Activated naive CD4-positive, alpha-beta T cell treated with anti-CD3 and anti-CD28 coated beads for 36 hours (primary cell): ENCODE data around the gene AUTS2. TPM values are rescaled to one million over a fixed set of nuclear protein-coding genes. Genes with fewer than 3 reads are reported as not detected.

ENCODE experiments used
- CTCF ChIA-PET: fragments of 350-600 bp; sonication (Branson Sonifier 250); formaldehyde crosslinking; loops from one replicate; lab custom pipeline; 2021; ENCODE audit warnings: antibody characterized with exemption; lab: Charles Lee
- DNase-seq: peaks from one replicate; pipeline ENCODE4 v3.0.0-alpha.2; 2020
- H3K27ac Mint-ChIP-seq: one replicate; pipeline ENCODE4 v1.8.0; 2021; ENCODE audit warnings: mild to moderate bottlenecking, mixed read lengths
- H3K27me3 Mint-ChIP-seq: one replicate; pipeline ENCODE4 v1.8.0; 2021; ENCODE audit warnings: low read depth, mixed read lengths
- H3K36me3 Mint-ChIP-seq: one replicate; pipeline ENCODE4 v1.8.0; 2021; ENCODE audit warnings: low read depth, mixed read lengths
- H3K4me1 Mint-ChIP-seq: one replicate; pipeline ENCODE4 v1.8.0; 2021; ENCODE audit warnings: low read depth, mixed read lengths
- H3K4me3 Mint-ChIP-seq: one replicate; pipeline ENCODE4 v1.8.0; 2021; ENCODE audit warnings: mild to moderate bottlenecking, moderate library complexity, mixed read lengths
- H3K9me3 Mint-ChIP-seq: one replicate; pipeline ENCODE4 v1.8.0; 2021; ENCODE audit warnings: mixed read lengths
- intact Hi-C: fragments of 100-400 bp; cut with micrococcal nuclease; formaldehyde crosslinking; loops from one replicate; pipeline ENCODE4 v1.15.1; 2023
- total RNA-seq, 2 experiments: library from RNA; stranded (reverse); gene quantifications; one replicate each; pipeline ENCODE4 v1.2.3, GENCODE V29; 2021

The AUTS2 gene
- total RNA-seq, 2 experiments from 2014 or later: 0.79 to 1.1 TPM

DNA sequence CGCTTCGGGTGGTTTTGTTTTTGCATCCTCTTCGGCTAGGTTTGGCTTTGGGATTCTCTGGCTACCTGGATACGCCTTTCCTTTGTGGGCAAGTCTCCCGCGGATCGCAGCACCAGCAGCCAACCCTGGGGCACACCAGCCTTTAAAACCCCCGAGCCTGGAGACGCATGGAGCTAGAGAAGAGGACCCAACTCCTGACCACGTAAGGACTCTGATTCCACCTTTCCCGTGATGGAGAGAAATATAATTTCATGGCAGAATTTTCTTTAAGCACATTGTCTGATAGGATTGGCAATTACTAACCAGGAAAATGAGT is 998.3 kb downstream of the AUTS2 start:
- no peak for DNase-seq
- H3K4me3 Mint-ChIP-seq: no peak overlapping the region
- H3K36me3 Mint-ChIP-seq: no peaks in the 10 kb centered on the region
- no peak overlapping the region for H3K27ac Mint-ChIP-seq
- CTCF ChIA-PET: no interaction called here
- H3K9me3 Mint-ChIP-seq: peaks cover 11% of the 10 kb centered on the region
- peaks cover 2% of the 10 kb centered on the region for H3K4me1 Mint-ChIP-seq
- intact Hi-C loops: no loop called here
- peaks cover 31% of the 10 kb centered on the region for H3K27me3 Mint-ChIP-seq

DNA sequence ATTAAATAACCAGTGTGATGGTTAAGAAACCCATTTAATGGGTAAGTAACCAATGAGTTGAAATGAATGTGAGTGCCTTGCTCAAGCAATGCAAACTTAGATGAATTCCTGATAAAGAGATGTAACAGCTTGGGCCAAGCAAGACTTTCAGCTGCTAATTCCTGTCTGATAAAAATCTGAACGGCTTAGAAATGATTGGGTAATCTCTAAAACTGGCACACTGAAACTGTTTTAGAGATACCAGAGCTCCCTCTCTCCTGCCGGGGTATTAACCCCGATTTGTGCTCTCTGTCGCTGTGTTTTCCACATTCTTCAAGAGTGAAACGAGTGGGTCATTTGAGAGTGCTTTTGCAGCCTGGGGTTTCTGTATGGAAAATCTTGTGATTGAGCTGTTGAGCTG is 998.8 kb downstream of the AUTS2 start:
- CTCF ChIA-PET: no interaction called here
- Mint-ChIP-seq H3K4me1 (peaks cover 2% of the 10 kb centered on the region), H3K27ac (no peak overlapping the region), H3K36me3 (no peaks in the 10 kb centered on the region), H3K27me3 (peaks cover 31% of the 10 kb centered on the region), H3K4me3 (no peak overlapping the region), H3K9me3 (peaks cover 11% of the 10 kb centered on the region)
- intact Hi-C loops: no loop called here
- no peak for DNase-seq

DNA sequence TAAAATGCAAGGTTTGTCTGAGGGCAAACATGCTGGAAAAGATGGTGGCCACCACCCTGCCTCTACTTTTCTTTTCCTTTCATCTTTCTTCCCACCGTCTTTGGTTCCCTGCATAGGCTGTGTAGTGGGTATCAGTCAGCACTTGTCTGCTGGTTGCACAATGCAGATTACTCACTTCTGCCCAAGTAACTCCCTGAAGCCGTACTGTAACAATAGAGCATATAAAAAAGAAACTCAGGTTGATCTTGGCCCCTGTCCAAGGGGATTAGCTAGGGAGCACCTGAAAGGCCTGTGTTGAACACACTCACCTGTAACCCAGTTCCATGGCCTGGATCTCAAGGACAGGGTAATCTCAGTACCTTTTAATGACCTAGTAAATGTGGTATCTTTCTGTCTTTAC is 1000.7 kb downstream of the AUTS2 start:
- Mint-ChIP-seq H3K36me3 (no peaks in the 10 kb centered on the region), H3K9me3 (peaks cover 11% of the 10 kb centered on the region), H3K4me3 (no peak overlapping the region), H3K27me3 (peaks cover 31% of the 10 kb centered on the region), H3K27ac (no peak overlapping the region), H3K4me1 (peaks cover 2% of the 10 kb centered on the region)
- no peak for DNase-seq
- intact Hi-C loops: no loop called here
- CTCF ChIA-PET: no interaction called here

DNA sequence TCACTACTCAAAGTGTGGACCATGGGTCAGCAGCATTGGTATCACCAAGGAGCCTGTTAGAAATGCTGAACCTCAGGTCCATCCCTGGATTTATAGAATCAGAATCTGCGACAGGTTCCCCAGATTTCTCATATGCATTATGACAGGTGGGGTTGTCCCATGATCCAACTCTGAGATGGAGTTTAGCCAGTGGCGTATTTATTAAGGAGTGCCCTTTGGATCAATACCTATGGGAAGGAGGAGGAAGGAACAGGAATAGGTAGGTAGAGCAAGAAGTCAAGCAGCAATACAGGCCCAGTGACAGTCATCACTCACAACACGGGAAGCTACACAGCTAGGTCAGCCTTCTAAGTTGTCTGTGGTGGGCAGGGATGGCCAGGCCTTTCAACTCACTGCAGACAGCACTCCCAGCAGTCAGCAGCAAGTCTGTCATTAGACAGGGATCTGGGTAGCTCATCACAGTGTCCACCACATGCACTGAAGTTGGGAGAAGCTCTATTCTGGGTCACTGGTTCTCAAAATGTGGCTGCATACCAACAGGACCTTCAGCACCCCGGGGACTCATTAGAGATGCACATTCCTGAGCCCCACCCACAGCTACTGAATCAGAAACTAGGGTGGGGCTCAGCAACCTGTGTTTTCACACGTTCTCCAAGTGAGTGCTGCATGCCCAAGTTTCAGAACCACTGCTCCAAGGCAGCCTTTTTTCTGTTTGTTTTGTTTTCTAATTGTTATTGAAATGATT is 1001.3 kb downstream of the AUTS2 start:
- Mint-ChIP-seq H3K27ac (no peak overlapping the region), H3K9me3 (peaks cover 11% of the 10 kb centered on the region), H3K27me3 (peaks cover 27% of the 10 kb centered on the region), H3K4me1 (peaks cover 2% of the 10 kb centered on the region), H3K4me3 (no peak overlapping the region), H3K36me3 (no peaks in the 10 kb centered on the region)
- DNase-seq: no peak
- CTCF ChIA-PET: no interaction called here
- intact Hi-C loops: no loop called here

DNA sequence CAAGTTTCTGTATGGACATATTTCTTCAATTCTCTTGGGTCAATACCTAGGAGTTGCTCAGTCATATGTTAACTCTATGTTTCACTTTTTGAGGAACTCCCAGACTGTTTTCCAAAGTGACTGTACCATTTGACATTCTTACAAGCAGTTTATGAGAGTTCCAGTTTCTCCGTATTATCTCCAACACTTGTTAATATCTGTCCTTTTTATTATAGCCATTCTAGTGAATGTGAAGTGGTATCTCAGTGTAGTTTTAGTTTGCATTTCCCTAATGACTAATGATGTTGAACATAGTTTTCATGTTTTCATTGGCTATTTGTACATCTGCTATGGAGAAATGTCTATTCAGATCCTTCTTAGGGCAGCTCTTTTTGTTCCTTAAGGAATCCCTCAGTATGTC is 1002.7 kb downstream of the AUTS2 start:
- Mint-ChIP-seq H3K36me3 (no peaks in the 10 kb centered on the region), H3K9me3 (peaks cover 13% of the 10 kb centered on the region), H3K27me3 (peaks cover 18% of the 10 kb centered on the region), H3K4me1 (no peaks in the 10 kb centered on the region), H3K27ac (no peak overlapping the region), H3K4me3 (no peak overlapping the region)
- intact Hi-C loops: no loop called here
- DNase-seq: no peak
- CTCF ChIA-PET: no interaction called here

DNA sequence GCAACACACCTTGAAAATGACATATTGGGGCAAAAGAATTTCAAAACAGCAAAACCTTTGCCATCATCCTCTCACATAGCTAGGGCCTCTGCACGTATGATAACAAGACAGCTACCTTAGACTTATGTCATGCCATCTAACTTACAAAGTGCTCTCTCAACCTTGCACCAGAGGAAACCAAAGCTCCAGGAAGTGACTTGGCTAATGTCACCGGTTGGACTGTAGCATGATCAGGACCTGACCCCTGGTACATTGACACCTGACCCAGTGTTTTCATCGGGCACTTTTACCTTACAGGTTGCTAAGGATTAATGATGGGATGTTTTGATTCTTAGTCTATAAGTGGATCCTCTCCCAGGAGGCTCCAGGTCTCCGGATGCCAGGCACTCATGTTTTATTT is 1003.8 kb downstream of the AUTS2 start:
- intact Hi-C loops: no loop called here
- Mint-ChIP-seq H3K4me1 (no peaks in the 10 kb centered on the region), H3K9me3 (peaks cover 13% of the 10 kb centered on the region), H3K27me3 (peaks cover 10% of the 10 kb centered on the region), H3K36me3 (no peaks in the 10 kb centered on the region), H3K27ac (no peak overlapping the region), H3K4me3 (no peak overlapping the region)
- no peak for DNase-seq
- CTCF ChIA-PET: no interaction called here

DNA sequence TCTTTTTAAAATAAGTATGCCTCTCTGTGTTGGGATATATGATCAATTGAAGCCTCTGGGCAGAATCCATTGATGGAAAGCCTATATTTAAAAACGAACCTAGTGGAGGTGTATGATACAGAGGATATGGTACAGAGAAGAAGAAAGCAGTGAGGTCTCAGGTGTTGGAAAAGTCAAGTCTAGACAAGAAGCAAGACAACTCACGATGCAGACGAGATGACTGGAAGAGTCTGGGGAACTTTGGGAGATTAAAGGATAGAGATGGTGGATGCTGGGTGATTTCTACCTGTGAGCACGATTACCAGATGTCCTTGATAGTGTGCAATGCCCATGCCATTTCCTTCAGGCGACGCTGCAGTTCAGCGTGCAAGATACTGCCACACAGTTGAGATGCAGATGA is 1009.0 kb downstream of the AUTS2 start:
- CTCF ChIA-PET: no interaction called here
- no peaks in the 10 kb centered on the region for H3K36me3 Mint-ChIP-seq
- H3K4me3 Mint-ChIP-seq: no peak overlapping the region
- no peaks in the 10 kb centered on the region for H3K4me1 Mint-ChIP-seq
- peaks cover 3% of the 10 kb centered on the region for H3K27me3 Mint-ChIP-seq
- peaks cover 2% of the 10 kb centered on the region for H3K9me3 Mint-ChIP-seq
- no peak for DNase-seq
- H3K27ac Mint-ChIP-seq: no peak overlapping the region
- intact Hi-C loops: no loop called here

DNA sequence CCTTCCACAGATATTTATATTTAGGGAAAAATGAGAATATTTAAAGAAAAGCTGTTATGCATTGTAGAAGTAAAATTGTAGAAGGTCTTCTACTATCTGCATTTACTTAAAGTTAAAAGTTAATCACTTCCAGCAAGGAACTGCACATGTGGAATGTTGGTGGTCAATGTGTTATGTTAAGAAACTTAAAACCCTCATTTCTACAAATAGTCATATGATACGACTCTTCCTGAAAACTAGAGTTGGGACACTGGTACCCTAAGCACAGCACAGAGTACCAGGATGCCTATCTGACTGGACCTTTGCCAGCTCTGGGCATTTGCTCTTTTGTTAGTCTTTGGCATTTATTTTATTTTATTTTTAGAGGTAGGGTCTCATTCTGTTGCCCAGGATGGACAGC is 1009.5 kb downstream of the AUTS2 start:
- CTCF ChIA-PET: no interaction called here
- H3K4me1 Mint-ChIP-seq: no peaks in the 10 kb centered on the region
- no peak overlapping the region for H3K4me3 Mint-ChIP-seq
- intact Hi-C loops: no loop called here
- H3K27me3 Mint-ChIP-seq: peaks cover 3% of the 10 kb centered on the region
- no peak overlapping the region for H3K27ac Mint-ChIP-seq
- H3K9me3 Mint-ChIP-seq: peaks cover 2% of the 10 kb centered on the region
- no peaks in the 10 kb centered on the region for H3K36me3 Mint-ChIP-seq
- DNase-seq: no peak

DNA sequence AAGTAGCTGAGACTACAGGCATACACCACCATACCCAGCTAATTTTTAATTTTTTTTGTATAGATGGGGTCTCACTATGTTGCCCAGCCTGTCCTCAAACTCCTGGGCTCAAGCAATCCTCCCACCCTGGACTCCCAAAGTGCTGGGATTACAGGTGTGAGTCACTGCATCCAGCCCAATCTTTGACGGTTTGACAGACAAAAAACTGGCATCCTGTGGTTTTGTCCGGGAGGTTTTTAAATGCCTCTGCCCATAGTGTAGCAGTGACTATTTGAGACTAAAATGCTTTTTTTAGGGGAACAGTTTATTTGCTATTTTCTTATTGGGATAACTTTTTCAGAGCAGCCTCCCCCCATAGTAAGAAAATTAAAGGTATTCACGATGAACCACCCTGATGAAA is 1010.0 kb downstream of the AUTS2 start:
- Mint-ChIP-seq H3K36me3 (no peaks in the 10 kb centered on the region), H3K4me3 (no peak overlapping the region), H3K27ac (no peak overlapping the region), H3K4me1 (no peaks in the 10 kb centered on the region), H3K27me3 (peaks cover 3% of the 10 kb centered on the region), H3K9me3 (peaks cover 2% of the 10 kb centered on the region)
- DNase-seq: no peak
- intact Hi-C loops: no loop called here
- CTCF ChIA-PET: no interaction called here

DNA sequence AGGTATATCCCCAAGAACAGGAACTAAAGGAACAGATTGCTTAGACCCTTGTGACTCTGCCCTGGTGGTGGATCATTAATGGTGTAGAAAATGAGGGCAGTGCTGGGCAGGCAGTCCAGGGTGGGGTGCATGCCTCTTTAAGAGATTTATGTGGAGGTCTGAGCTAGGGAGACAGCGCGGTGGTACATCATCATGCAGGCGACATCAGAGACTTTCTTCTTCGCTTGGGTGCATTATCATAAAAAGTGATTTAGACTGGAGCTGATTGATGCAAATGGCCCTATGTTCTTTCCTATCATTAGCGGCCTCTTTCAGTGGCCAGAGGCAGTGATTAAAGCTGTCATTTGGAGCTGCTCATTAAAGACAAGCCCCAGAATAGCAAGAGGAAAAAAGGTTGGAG is 1014.5 kb downstream of the AUTS2 start:
- intact Hi-C loops: no loop called here
- Mint-ChIP-seq H3K4me1 (no peaks in the 10 kb centered on the region), H3K4me3 (no peak overlapping the region), H3K36me3 (no peaks in the 10 kb centered on the region), H3K27me3 (peaks cover 3% of the 10 kb centered on the region), H3K9me3 (no peaks in the 10 kb centered on the region), H3K27ac (no peak overlapping the region)
- CTCF ChIA-PET: no interaction called here
- no peak for DNase-seq

DNA sequence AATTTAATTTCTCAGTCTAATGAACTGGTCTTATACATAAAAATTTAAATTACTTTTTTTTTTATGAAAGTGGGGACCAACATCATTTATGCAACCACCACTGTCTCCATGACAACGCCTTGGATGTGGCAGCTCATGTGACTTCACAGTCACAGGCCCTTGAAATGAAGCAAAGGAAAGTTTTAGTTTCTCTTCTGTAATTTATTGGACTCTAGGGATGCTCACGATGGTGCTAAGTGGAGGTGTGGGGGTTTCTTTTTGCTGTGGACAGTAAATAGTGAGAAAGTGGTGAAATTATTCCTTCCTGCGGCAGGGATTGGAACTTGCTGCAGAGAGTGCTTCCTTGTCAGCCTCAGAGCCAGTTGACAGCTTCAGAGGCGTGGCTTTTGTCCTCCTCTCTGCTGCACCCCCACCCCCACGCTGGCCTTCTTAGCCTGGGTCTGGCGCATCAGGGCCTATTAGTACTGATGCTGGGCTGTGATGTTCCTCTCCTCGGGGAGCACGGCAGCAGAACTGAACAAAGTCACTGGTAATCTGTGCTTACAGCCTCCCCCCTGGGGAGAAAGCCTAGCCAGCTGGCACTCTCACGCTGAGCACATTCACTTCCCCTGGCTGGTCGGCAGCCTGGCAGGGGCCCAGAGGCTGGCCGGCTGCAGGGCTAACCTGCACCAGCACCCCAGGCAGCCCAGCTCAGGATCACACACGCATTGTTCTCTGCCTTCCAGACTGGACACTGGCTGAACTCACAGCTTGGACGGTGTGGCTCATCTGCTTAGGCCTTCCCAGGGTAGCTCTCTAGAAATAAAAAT is 1016.2 kb downstream of the AUTS2 start:
- H3K9me3 Mint-ChIP-seq: no peaks in the 10 kb centered on the region
- peaks cover 3% of the 10 kb centered on the region for H3K27me3 Mint-ChIP-seq
- intact Hi-C loops: no loop called here
- no peak for DNase-seq
- no peak overlapping the region for H3K27ac Mint-ChIP-seq
- H3K36me3 Mint-ChIP-seq: no peaks in the 10 kb centered on the region
- CTCF ChIA-PET: no interaction called here
- no peak overlapping the region for H3K4me3 Mint-ChIP-seq
- no peaks in the 10 kb centered on the region for H3K4me1 Mint-ChIP-seq

DNA sequence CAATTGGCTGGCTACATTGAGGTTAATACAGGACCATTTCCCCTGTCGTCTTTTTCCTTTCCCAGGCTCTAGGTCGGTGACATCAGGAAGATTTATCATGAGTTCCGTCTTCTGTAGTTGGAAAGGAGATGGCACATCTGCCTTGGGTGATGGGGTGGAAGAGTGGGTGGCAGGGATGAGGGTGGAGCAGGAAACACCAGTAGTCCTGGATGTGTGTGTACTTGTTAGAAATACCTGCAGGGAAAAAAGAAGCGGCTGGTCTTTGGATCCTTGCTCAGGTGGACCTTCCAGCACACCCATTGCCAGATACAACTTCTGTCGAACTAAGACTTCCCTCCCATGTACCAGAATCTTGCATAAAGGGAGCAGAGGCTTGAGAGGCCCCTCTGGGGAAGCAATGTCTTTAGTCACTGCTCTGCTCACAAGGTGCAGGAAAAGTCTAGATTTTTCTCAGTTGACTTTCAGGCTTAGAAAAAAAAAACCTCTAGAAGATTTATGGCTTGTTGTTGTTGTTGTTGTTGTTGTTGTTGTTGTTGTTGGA is 1016.9 kb downstream of the AUTS2 start:
- H3K27ac Mint-ChIP-seq: no peak overlapping the region
- H3K9me3 Mint-ChIP-seq: no peaks in the 10 kb centered on the region
- H3K27me3 Mint-ChIP-seq: peaks cover 3% of the 10 kb centered on the region
- no peaks in the 10 kb centered on the region for H3K36me3 Mint-ChIP-seq
- CTCF ChIA-PET: no interaction called here
- DNase-seq: no peak
- no peaks in the 10 kb centered on the region for H3K4me1 Mint-ChIP-seq
- intact Hi-C loops: no loop called here
- H3K4me3 Mint-ChIP-seq: no peak overlapping the region

DNA sequence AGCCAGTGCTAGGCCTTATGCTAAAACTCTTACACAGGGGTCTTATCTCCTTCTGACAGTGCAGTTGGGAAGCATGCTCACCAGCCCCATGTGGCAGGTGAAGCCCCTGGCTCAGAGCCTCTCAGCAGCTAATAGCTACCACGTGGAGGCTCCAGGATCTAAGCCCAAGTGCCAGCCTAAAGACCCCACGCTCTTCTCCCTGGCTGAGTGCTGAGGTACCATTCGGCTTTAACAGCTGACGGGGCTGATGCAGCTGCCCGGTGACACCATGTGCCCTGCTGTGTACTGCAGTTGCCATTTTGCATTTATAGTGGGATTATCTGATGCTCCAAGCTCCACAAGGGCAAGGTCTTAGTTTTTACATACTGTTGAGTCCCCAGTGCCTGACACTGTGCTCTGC is 1017.9 kb downstream of the AUTS2 start:
- Mint-ChIP-seq H3K27ac (no peak overlapping the region), H3K36me3 (no peaks in the 10 kb centered on the region), H3K4me3 (no peak overlapping the region), H3K9me3 (no peaks in the 10 kb centered on the region), H3K4me1 (no peaks in the 10 kb centered on the region), H3K27me3 (no peaks in the 10 kb centered on the region)
- CTCF ChIA-PET: no interaction called here
- intact Hi-C loops: no loop called here
- no peak for DNase-seq
